Measurements from ENCODE around the gene ZNF668. TPM values are rescaled to one million over a fixed set of nuclear protein-coding genes. Genes with fewer than 3 reads are reported as not detected.
A peak's percentile ranks its signal among the peaks of the same experiment; 100 is the strongest.

The ZNF668 gene
- total and polyA plus RNA-seq, 2 of the 13 experiments (the other 11 are each of a cell fraction or from before 2014, with no cell fraction given), result 3.8 to 9.8 TPM

GRCh38 chr16:31072540-31073141 lies 1.4 kb downstream of the ZNF668 start:
- CTCF ChIA-PET (ENCODE audit: low intra/inter-chr PET ratio, low total read pairs), result interaction anchor here (1.7 kb wide), 1 partner anchor 87 kb away, joined by 8 read pairs; the partner anchor contains the start of gene HSD3B7
- no peak for FAIRE-seq
- no TSS peak for BruUV-seq (replicated peaks)
- TF ChIP-seq ZC3H13 (CRISPR knock-in tag; IDR thresholded peaks at IDR 0.05) (no peak), CSRNP1 (CRISPR knock-in tag; IDR thresholded peaks at IDR 0.05) (no peak), MTF2 (CRISPR knock-in tag; IDR thresholded peaks at IDR 0.05; ENCODE audit: borderline replicate concordance) (no peak), NAIF1 (CRISPR knock-in tag; IDR thresholded peaks at IDR 0.05; ENCODE audit: borderline replicate concordance) (no peak), NCOR1 (IDR thresholded peaks at IDR 0.05; ENCODE audit: borderline replicate concordance, low read length) (no peak), PAXIP1 (CRISPR knock-in tag; conservative IDR thresholded peaks at IDR 0.05) (no peak), RFXAP (CRISPR knock-in tag; IDR thresholded peaks at IDR 0.05; ENCODE audit: borderline replicate concordance) (no peak), ZNF276 (CRISPR knock-in tag; IDR thresholded peaks at IDR 0.05; ENCODE audit: low read depth) (no peak)
- TF ChIP-seq, protein P1, sequence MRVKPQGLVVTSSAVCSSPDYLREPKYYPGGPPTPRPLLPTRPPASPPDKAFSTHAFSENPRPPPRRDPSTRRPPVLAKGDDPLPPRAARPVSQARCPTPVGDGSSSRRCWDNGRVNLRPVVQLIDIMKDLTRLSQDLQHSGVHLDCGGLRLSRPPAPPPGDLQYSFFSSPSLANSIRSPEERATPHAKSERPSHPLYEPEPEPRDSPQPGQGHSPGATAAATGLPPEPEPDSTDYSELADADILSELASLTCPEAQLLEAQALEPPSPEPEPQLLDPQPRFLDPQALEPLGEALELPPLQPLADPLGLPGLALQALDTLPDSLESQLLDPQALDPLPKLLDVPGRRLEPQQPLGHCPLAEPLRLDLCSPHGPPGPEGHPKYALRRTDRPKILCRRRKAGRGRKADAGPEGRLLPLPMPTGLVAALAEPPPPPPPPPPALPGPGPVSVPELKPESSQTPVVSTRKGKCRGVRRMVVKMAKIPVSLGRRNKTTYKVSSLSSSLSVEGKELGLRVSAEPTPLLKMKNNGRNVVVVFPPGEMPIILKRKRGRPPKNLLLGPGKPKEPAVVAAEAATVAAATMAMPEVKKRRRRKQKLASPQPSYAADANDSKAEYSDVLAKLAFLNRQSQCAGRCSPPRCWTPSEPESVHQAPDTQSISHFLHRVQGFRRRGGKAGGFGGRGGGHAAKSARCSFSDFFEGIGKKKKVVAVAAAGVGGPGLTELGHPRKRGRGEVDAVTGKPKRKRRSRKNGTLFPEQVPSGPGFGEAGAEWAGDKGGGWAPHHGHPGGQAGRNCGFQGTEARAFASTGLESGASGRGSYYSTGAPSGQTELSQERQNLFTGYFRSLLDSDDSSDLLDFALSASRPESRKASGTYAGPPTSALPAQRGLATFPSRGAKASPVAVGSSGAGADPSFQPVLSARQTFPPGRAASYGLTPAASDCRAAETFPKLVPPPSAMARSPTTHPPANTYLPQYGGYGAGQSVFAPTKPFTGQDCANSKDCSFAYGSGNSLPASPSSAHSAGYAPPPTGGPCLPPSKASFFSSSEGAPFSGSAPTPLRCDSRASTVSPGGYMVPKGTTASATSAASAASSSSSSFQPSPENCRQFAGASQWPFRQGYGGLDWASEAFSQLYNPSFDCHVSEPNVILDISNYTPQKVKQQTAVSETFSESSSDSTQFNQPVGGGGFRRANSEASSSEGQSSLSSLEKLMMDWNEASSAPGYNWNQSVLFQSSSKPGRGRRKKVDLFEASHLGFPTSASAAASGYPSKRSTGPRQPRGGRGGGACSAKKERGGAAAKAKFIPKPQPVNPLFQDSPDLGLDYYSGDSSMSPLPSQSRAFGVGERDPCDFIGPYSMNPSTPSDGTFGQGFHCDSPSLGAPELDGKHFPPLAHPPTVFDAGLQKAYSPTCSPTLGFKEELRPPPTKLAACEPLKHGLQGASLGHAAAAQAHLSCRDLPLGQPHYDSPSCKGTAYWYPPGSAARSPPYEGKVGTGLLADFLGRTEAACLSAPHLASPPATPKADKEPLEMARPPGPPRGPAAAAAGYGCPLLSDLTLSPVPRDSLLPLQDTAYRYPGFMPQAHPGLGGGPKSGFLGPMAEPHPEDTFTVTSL (CRISPR knock-in tag; IDR thresholded peaks at IDR 0.05; ENCODE audit: borderline replicate concordance), result peak; percentile 65; the same call in 1 of the 2 replicates

More at GRCh38 chr16:31072540-31073141, 1.4 kb downstream of the ZNF668 start:
- 1% methylated on average over 15 of the region's 27 CpGs for WGBS (ENCODE audit: low lambda C conversion rate)
- ATAC-seq (peak; percentile 10), DNase-seq (ENCODE audit: low spot score) (peak; percentile 27)
- Histone ChIP-seq H3K27me3 (ENCODE audit: control insufficient read depth in 1 of 2, insufficient read depth in 2 of 2, low read length in 2 of 2) (no peaks in the 10 kb centered on the region; a peak in 1 of 5 replicates), H3K4me3 (replicated peaks in 1 of 3; ENCODE audit: insufficient read depth in 1 of 3, low read depth in 2 of 3, low read length in 3 of 3) (peak overlapping the region; percentile 75 to 97 (median 90)), H3K4me1 (ENCODE audit: insufficient read depth, low read length) (peaks cover 22% of the 10 kb centered on the region), H3K36me3 (replicated peaks in 1 of 2; ENCODE audit: control insufficient read depth in 1 of 2, insufficient read depth in 2 of 2, low read length in 2 of 2) (peaks cover 6 to 19% of the 10 kb centered on the region in 2 experiments; a peak in 4 of 5 replicates), H3K27ac (ENCODE audit: extremely low read length, insufficient read depth, low read length) (peak overlapping the region; percentile 83), H3K4me2 (ENCODE audit: low read depth, low read length) (peak overlapping the region; percentile 78), H4K20me1 (ENCODE audit: insufficient read depth, low read length) (no peaks in the 10 kb centered on the region), H3K9me3 (ENCODE audit: low read length) (no peaks in the 10 kb centered on the region), H3K9ac (ENCODE audit: insufficient read depth, low read depth, low read length) (peak overlapping the region; percentile 88), H2AFZ (ENCODE audit: low read length) (no peak overlapping the region), H3K79me2 (ENCODE audit: insufficient read depth, low read length) (peaks cover 49% of the 10 kb centered on the region)
- POLR2A ChIA-PET, result interaction anchor here (0.7 to 2.4 kb wide), 7 partner anchors 29 to 640 kb away, joined by 3 to 56 read pairs (median 24); partner anchors contain the start of genes FUS, HSD3B7 and KAT8
- in situ Hi-C loops (cut with HindIII; ENCODE audit: extremely low pct_ligation_motif_present, low pct_unique_long_range_greater_than_20kb), result loop anchor here (5.0 kb wide), 2 partner anchors 40 to 85 kb away; partner anchors contain the start of genes HSD3B7 and STX4
- intact Hi-C loops (cut with micrococcal nuclease; ENCODE audit: unreplicated experiment), result loop anchor here (1.0 to 2.0 kb wide), 2 partner anchors 45 to 46 kb away; partner anchors contain the start of gene KAT8

Data from HepG2 (cell line).